Neural cell (in vitro differentiated cells): Measurements from ENCODE around the gene HOXB1.

Source experiments
- CTCF ChIP-seq: fragments of 450-650 bp; IDR thresholded peaks from 2 replicates; pipeline ENCODE4 v1.5.1; 2014; ENCODE audit warnings: antibody characterized with exemption, mild to moderate bottlenecking, moderate library complexity; ENCODE audit not compliant: poor library complexity, severe bottlenecking
- EP300 ChIP-seq: fragments of 450-650 bp; conservative IDR thresholded peaks from 2 replicates; pipeline ENCODE4 v1.6.1; 2014; ENCODE audit warnings: antibody characterized with exemption, mild to moderate bottlenecking, moderate library complexity; ENCODE audit not compliant: poor library complexity, severe bottlenecking
- EZH2 ChIP-seq: fragments of 200-600, 300-800 bp; shearing (Covaris generic), sonication (generic); IDR thresholded peaks from 2 replicates; pipeline ENCODE4 v1.6.1; 2014; ENCODE audit warnings: antibody characterized with exemption, low read length, borderline replicate concordance, mild to moderate bottlenecking; ENCODE audit not compliant: insufficient read depth, poor library complexity, severe bottlenecking
- POLR2AphosphoS5 ChIP-seq: IDR thresholded peaks from 2 replicates; pipeline ENCODE4 v1.6.1; 2012
- RAD21 ChIP-seq: fragments of 450-650 bp; conservative IDR thresholded peaks from 2 replicates; pipeline ENCODE4 v1.6.1; 2014; ENCODE audit warnings: antibody characterized with exemption, mild to moderate bottlenecking, moderate library complexity
- REST ChIP-seq: IDR thresholded peaks from 2 replicates; pipeline ENCODE4 v1.6.1; 2012; ENCODE audit warnings: borderline replicate concordance
- SMC3 ChIP-seq: fragments of 450-650 bp; conservative IDR thresholded peaks from 2 replicates; pipeline ENCODE4 v1.6.1; 2014; ENCODE audit warnings: antibody characterized with exemption, mild to moderate bottlenecking, moderate library complexity; ENCODE audit not compliant: poor library complexity
- TAF1 ChIP-seq: IDR thresholded peaks from 2 replicates; pipeline ENCODE4 v1.6.1; 2012; ENCODE audit warnings: low read depth

GRCh38 chr17:48577330-48577945, 46.6 kb upstream of the HOXB1 start:
- TF ChIP-seq POLR2AphosphoS5 (no peak), SMC3 (no peak), CTCF (no peak), EP300 (no peak), EZH2 (no peak), REST (no peak), TAF1 (no peak), RAD21 (no peak)
